Fibroblast of skin of right quadriceps (primary cell): ENCODE results near the gene ZNF750.

Experiments
- DNase-seq: peaks from one replicate; pipeline ENCODE4 v3.0.0-alpha.2; 2013

The ZNF750 gene

DNA sequence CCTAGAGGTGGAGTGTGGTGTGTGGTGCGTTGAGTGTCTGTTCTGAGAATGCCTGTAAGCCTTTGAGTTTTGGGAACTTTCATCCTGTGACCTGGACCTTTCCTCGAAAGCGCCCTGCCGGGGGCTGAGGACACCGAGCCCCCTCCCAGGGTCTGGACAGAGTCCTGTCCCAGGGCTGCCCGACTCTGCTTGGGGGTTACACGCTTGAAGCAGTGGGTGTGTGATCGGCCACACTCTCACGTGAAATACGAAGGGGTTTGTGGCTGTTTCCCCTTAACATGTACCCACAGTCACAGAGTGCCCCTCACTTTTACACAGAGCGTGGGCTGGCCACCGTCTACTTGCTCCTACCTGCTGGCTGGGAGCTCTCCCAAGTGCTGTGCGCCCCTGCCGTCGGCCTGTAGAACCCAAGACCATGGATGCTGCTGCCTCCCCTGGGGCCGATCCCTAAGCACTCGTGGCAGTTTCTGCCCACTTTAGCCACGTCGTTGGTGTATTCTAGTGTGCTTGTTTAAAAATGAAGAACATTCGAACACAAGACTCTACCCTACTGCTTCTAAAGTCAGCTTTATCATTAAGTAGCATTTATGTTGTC is 6.8 kb downstream of the ZNF750 start:
- DNase-seq: no peak

- no peak for DNase-seq
Observed at GRCh38 chr17:82832411-82832810, 7.4 kb downstream of the ZNF750 start.

DNA sequence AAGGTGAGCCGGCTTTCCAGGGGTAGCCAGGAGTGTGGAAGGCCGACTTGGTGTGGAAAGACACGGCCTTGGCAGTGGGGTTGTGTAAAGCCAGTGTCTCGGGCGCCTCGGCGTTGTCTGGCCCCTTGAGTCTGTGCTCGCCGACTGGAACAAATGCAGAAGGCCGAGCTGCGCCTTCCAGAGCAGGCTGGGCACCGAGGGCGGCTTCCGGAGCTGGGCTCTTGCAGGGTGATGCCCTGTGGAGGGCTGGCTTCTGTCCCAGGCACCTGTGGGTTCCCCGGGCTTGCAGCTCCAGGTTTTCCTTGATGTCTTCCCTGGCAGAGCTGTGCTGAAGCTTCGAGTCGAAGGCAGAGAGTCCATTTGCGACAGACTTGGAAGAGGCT is 8.0 kb downstream of the ZNF750 start:
- DNase-seq: no peak

- DNase-seq: no peak
Observed at GRCh38 chr17:82831041-82831817, 8.6 kb downstream of the ZNF750 start.

GRCh38 chr17:82830249-82830661 is 9.6 kb downstream of the ZNF750 start:
- no peak for DNase-seq

GRCh38 chr17:82828875-82829487 is 10.8 kb downstream of the ZNF750 start:
- DNase-seq: no peak

DNA sequence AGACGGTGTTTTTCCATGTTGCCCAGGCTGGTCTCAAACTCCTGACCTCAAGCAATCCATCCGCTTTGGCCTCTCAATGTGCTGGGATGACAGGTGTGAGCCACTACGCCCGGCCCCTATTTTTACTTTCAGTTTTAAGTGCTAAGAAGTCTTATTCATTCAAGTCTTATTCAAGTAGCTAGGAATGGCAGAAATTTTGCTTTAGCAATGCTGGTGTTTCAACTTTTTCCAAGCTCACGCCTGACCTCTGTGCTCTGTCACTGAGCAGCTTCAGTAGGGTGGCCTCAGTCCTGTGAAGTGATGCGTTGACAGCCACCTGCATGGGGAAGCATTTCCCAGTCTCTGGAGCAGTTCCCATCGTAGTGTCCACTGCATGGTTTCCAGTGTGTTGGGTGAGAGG is 12.9 kb downstream of the ZNF750 start:
- no peak for DNase-seq

GRCh38 chr17:82826211-82826610 is 13.6 kb downstream of the ZNF750 start:
- DNase-seq: no peak

DNA sequence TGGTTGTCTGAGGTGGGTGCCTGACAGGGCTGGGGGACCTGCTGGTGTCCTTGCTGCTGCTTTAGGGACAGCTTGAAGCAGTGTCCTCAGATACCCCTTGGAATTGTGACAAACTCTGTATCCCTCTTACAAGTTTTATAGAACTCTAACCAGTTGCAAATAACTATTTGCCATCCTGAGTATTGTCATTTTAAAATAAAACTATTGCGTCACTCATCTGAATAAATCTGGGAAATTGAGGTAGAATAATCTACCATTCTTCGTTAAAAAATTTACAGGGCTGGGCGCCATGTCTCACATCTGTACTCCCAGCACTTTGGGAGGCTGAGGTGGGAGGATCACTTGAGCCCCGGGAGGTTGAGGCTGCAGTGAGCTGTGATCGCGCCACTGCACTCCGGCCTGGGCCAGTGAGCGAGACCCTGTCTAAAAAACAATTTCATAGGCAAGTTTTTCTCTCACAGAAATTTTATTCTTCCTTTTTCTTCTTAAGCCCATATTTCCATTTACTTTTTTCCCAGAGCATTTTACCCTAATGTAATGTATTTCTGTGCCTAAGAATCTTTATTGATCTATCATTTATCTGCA is 14.2 kb downstream of the ZNF750 start:
- no peak for DNase-seq

DNA sequence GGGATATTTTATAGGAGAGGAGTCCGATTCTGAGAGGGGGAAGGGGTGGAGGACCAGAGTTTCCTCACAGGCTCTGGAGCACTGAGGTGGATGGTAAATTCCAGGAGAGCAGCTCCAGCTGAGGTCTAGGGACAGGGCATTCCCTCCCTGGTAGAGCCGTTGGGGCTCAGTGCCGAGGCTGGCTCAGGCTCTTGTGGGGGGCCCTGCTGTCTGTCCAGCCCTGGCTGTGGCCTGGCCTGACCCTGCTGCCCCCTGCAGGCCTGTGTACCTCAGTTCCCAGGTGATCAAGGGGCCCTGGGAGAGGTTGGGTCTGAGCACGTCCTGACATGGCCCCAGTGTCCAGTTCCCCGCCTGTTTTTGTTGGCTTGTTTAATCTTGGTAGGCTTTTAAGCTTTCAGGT is 16.8 kb downstream of the ZNF750 start:
- DNase-seq: no peak

- no peak for DNase-seq
Observed at GRCh38 chr17:82822281-82822680, 17.5 kb downstream of the ZNF750 start.

DNA sequence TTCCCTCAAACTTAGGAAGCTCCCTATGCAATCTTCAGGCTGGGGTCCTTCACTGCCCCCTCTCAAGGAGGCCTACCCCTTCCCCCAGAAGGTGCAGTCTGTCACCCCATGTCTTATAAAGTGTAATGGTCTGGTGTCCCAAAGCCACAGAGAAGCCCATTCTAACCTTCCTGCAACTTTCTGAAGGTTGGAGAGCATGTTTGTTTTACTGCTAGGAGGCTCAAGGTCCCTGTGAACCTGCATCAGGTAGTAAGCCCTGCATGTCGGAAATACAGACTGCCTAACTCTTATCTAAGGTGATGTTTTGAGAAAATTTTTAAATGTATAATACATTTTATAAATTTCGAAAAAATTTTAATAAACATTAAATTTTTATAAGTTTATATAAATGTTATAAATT is 18.3 kb downstream of the ZNF750 start:
- no peak for DNase-seq

GRCh38 chr17:82820278-82821251 is 19.3 kb downstream of the ZNF750 start:
- no peak for DNase-seq

- DNase-seq: no peak
Observed at GRCh38 chr17:82817947-82818346, 21.9 kb downstream of the ZNF750 start.

DNA sequence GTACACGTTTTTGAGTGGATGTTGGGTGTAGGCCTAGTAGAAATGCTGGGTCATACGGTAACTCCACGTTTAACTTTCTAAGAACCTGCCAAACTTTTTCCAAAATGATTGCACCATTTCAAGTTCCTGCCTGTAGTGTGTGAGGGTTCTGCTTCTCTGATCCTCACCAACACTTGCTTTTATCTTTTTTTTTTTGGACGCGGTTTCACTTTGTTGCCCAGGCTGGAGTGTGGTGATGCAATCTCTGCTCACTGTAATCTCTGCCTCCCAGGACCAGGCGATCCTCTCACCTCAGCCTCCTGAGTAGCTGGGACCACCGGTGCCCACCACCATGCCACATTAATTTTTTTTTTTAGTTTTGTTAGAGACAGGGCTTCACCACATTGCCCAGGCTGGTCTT is 23.5 kb downstream of the ZNF750 start:
- DNase-seq: no peak

DNA sequence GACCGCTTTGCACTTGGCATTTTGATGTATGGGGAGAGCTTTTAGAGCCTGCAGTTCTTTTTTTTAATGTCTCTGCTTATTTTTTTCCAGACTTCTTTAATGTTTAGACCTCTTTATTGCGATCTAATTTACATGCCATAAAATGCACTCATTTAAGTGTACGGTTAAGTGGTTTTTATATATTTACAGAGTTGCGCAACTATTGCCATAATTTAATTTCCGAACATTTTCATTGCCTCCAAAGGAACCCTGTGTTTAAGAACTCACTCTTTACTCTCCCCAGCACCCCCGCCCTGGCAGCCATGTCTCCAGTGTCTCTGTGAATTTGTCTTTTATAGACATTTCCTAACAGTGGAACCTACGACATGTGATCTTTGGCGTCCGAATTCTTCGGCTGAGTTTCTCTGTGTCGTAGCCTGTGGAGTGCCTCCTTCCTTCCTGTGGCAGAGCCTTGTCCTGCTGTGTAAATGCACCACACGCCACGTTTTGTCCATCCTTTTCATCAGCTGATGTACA is 24.0 kb downstream of the ZNF750 start:
- DNase-seq: no peak

- DNase-seq: no peak
Observed at GRCh38 chr17:82815354-82815753, 24.5 kb downstream of the ZNF750 start.

DNA sequence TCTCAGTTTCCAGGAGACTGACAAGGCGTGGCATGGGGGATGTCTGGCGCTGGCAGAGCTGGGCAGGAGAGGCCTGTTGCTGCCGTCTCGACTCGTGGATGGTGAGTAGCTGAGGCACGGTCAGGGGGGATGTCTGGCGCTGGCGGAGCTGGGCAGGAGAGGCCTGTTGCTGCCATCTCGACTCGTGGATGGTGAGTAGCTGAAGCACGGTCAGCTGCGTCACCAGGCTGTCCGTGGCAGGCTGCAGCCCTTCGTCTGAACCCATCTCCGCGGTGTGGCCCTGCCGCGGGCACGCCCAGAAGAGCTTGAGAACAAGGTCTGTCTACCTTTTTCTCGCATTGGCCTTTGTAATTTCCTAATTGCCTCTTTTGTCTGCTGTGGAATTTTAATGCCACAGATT is 25.0 kb downstream of the ZNF750 start:
- DNase-seq: no peak

DNA sequence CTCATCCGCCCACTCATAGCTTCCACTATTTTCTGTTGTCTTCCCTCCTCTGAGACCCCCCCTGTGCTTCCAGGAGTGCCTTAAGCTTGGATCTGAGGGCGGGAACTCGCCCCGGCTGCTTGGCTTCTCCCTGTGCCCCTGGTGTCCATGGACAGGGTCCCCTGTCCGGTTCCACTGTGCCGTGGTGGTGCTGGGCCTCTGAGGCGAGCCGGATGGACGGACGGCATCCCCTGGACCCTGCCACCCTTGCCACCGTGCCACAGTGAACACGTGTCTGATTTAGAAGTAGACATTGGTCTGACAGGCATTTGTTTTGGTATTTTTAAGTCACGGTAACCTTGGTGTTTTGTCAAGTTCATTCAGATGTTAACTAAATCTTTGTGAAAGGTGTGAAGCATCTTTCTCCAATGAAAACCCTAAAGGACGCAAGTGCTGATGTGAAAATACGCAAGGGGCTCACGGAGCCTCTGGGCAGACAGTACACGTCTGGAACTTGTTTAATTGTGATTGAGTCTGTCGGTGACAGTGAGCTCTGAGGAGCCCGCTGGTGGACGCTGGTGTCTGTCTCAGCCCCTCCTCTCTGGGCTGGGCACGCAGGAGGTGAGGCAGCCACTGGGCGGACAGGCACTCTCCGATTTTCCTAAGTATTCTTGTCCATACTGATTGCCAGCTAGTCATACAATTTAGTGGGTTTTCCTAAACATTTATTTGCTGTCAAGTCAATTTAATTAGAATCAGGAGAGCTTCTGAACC is 26.3 kb downstream of the ZNF750 start:
- no peak for DNase-seq

DNA sequence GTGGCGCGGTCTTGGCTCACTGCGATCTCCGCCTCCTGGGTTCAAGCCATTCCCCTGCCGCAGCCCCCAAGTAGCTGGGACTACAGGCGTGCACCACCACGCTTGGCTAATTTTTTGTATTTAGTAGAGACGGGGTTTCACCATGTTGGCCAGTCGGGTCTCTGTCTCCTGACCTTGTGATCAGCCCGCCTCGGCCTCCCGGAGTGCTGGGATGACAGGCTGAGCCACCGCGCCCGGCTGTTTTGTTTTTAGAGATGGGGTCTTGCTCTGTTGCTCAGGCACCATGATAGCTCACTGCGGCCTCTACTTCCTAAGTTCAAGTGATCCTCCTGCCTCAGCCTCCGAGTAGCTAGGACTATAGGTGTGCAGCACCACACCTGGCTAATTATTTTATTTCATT is 27.2 kb downstream of the ZNF750 start:
- no peak for DNase-seq

- no peak for DNase-seq
Observed at GRCh38 chr17:82812058-82812457, 27.8 kb downstream of the ZNF750 start.
